OCI-LY7 (cell line): ENCODE results near the gene GOLGA8H. TPM values are rescaled to one million over a fixed set of nuclear protein-coding genes. Genes with fewer than 3 reads are reported as not detected.
"Not testable (repeated sequence)": the region's sequence is repeated elsewhere in the genome, so short reads cannot be mapped to it uniquely, and the experiment has no call there.

Source experiments
- BruUV-seq: library from RNA; stranded (reverse); fragments of 400-500 nt; replicated peaks from 2 replicates; lab custom pipeline; 2021; lab: Mats Ljungman, UMichigan
- CTCF ChIA-PET: fragments of 300-600 bp; sonication (Branson Sonifier 250); formaldehyde crosslinking; loops from one replicate; lab custom pipeline; 2022; ENCODE audit warnings: antibody characterized with exemption; ENCODE audit not compliant: unreplicated experiment; lab: Charles Lee
- POLR2A ChIA-PET: fragments of 300-600 bp; sonication (Branson Sonifier 250); formaldehyde crosslinking; loops from one replicate; lab custom pipeline; 2022; ENCODE audit warnings: antibody characterized with exemption; lab: Charles Lee
- DNase-seq: peaks from one replicate; pipeline ENCODE4 v3.0.0-alpha.2; 2015; ENCODE audit warnings: low spot score
- H2AFZ ChIP-seq: fragments of 200-600 bp; sonication (generic), shearing (Covaris generic); 2 replicates; pipeline ENCODE4 v1.6.1; 2014; ENCODE audit warnings: mild to moderate bottlenecking, antibody characterized with exemption, low read length, moderate library complexity
- H3K27ac ChIP-seq: fragments of 200-600 bp; sonication (generic); 2 replicates; pipeline ENCODE4 v1.5.1; 2014; ENCODE audit warnings: mixed run types, low read depth, mild to moderate bottlenecking, moderate library complexity, low read length, inconsistent platforms; ENCODE audit not compliant: poor library complexity, severe bottlenecking
- H3K36me3 ChIP-seq: fragments of 200-600 bp; sonication (generic); 2 replicates; pipeline ENCODE4 v1.6.1; 2014; ENCODE audit warnings: mild to moderate bottlenecking, antibody characterized with exemption, low read length, moderate library complexity, mixed read lengths; ENCODE audit not compliant: insufficient read depth
- H3K4me1 ChIP-seq: fragments of 200-600 bp; sonication (generic); 2 replicates; pipeline ENCODE4 v1.5.1; 2014; ENCODE audit warnings: mild to moderate bottlenecking, low read length; ENCODE audit not compliant: insufficient read depth, poor library complexity, severe bottlenecking
- H3K4me2 ChIP-seq: fragments of 200-600 bp; sonication (generic); 2 replicates; pipeline ENCODE4 v1.6.1; 2014; ENCODE audit warnings: mild to moderate bottlenecking, low read length
- H3K4me3 ChIP-seq: fragments of 200-600 bp; sonication (generic); 2 replicates; pipeline ENCODE4 v1.5.1; 2014; ENCODE audit warnings: mild to moderate bottlenecking, low read depth, low read length; ENCODE audit not compliant: poor library complexity, severe bottlenecking
- H3K79me2 ChIP-seq: fragments of 200-600 bp; sonication (generic); 2 replicates; pipeline ENCODE4 v1.6.1; 2016; ENCODE audit warnings: low read depth, mild to moderate bottlenecking, low read length, moderate library complexity, mixed read lengths; ENCODE audit not compliant: insufficient read depth
- H3K9me2 ChIP-seq: fragments of 200-600 bp; sonication (generic); 2 replicates; pipeline ENCODE4 v1.6.1; 2016; ENCODE audit warnings: mild to moderate bottlenecking, low read length, mixed read lengths; ENCODE audit not compliant: insufficient read depth
- H3K9me3 ChIP-seq: fragments of 200-600 bp; sonication (generic); 2 replicates; pipeline ENCODE4 v1.6.1; 2014; ENCODE audit warnings: mild to moderate bottlenecking, mixed run types, low read length, mixed read lengths
- H4K20me1 ChIP-seq: fragments of 200-600 bp; sonication (generic); 2 replicates; pipeline ENCODE4 v1.6.1; 2014; ENCODE audit warnings: mild to moderate bottlenecking, antibody characterized with exemption, low read length, moderate library complexity, mixed read lengths; ENCODE audit not compliant: insufficient read depth
- EZH2phosphoT487 ChIP-seq: fragments of 200-600 bp; sonication (generic); IDR thresholded peaks from 2 replicates; pipeline ENCODE4 v1.6.1; 2018; ENCODE audit warnings: low read depth, borderline replicate concordance, mild to moderate bottlenecking, mixed run types, antibody characterized with exemption, low read length, moderate library complexity, mixed read lengths
- intact Hi-C: fragments of 100-400 bp; cut with micrococcal nuclease; formaldehyde crosslinking; loops from one replicate; pipeline ENCODE4 v1.10.0; 2022; ENCODE audit not compliant: unreplicated experiment
- small RNA-seq: library from RNA; depleted of rRNA; stranded (forward); fragments of <200 nt; gene quantifications from one replicate; pipeline ENCODE3, GENCODE V24; 2014
- total RNA-seq, 2 experiments: library from RNA; depleted of rRNA in 1 of 2; stranded (reverse); fragments of >200 nt in 1 of 2; shearing (Covaris generic) in 1 of 2; gene quantifications; 2 replicates each; pipeline ENCODE4 v1.2.3, GENCODE V29; 2014 to 2022
- TF ChIP-seq, protein P1 (sequence below): fragments of 200-600 bp; sonication (generic); conservative IDR thresholded peaks from 2 replicates; pipeline ENCODE4 v1.5.1; 2014; ENCODE audit warnings: mild to moderate bottlenecking, antibody characterized with exemption, low read length, moderate library complexity, mixed read lengths

The GOLGA8H gene
- total RNA-seq, 2 experiments from 2014 or later, result 0.09 to 0.21 TPM

DNA sequence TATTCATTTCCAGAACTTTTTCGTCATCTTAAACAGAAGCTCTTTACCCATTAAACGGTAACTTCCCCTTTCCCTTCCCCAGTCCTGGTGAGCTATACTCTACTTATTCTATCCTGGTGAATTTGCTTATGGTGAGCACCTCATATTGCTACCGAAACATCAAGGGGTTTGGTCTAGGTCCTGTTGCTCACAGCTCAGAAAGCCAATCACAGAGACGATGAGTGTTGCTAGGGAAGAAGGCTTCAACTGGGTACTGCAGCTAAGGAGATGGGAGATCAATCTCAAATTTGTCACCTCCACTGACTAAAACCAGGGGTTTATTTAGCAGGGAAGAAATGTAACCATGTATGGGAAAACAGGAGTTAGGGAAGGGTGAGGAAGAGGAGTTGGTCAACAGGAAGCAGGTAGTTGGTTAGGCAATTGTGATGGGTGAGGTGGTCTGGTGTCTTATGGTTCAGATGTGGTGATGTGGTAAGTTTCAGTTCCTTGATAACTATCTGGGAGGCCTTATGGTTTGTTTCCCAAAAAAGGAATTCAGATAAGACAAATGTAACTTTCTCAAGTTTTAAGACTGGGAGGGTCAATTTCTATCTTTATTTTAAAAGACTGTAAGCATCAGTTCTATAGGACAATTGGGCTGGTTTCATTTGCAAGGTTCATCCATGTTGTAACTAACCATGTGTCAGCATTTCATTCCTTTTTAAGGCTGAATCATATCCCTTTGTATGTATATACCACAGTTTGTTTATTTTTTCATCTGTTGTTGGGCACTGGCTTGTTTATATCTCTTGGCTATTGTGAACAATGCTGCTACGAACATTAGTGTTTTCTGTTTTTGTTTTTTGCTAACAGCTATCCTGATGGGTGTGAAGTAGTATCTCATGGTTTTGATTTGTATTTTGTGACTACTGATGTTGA, 46.4 kb downstream of the GOLGA8H start:
- no peaks in the 10 kb centered on the region for H4K20me1 ChIP-seq
- no peak overlapping the region for H3K27ac ChIP-seq
- TF ChIP-seq, protein P1, sequence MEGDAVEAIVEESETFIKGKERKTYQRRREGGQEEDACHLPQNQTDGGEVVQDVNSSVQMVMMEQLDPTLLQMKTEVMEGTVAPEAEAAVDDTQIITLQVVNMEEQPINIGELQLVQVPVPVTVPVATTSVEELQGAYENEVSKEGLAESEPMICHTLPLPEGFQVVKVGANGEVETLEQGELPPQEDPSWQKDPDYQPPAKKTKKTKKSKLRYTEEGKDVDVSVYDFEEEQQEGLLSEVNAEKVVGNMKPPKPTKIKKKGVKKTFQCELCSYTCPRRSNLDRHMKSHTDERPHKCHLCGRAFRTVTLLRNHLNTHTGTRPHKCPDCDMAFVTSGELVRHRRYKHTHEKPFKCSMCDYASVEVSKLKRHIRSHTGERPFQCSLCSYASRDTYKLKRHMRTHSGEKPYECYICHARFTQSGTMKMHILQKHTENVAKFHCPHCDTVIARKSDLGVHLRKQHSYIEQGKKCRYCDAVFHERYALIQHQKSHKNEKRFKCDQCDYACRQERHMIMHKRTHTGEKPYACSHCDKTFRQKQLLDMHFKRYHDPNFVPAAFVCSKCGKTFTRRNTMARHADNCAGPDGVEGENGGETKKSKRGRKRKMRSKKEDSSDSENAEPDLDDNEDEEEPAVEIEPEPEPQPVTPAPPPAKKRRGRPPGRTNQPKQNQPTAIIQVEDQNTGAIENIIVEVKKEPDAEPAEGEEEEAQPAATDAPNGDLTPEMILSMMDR, result no peak
- TF ChIP-seq EZH2phosphoT487, result no peak
- peaks cover 29% of the 10 kb centered on the region for H3K79me2 ChIP-seq
- H3K4me2 ChIP-seq, result peak overlapping the region; percentile 33
- H3K9me3 ChIP-seq, result no peaks in the 10 kb centered on the region
- ChIA-PET CTCF (no interaction called here), POLR2A (no interaction called here)
- no peak overlapping the region for H2AFZ ChIP-seq
- peaks cover 15% of the 10 kb centered on the region for H3K4me1 ChIP-seq
- no TSS peak for BruUV-seq
- H3K4me3 ChIP-seq, result no peak overlapping the region
- DNase-seq, result peak; percentile 6
- intact Hi-C loops, result no loop called here
- no peaks in the 10 kb centered on the region for H3K9me2 ChIP-seq
- H3K36me3 ChIP-seq, result peaks cover 84% of the 10 kb centered on the region

DNA sequence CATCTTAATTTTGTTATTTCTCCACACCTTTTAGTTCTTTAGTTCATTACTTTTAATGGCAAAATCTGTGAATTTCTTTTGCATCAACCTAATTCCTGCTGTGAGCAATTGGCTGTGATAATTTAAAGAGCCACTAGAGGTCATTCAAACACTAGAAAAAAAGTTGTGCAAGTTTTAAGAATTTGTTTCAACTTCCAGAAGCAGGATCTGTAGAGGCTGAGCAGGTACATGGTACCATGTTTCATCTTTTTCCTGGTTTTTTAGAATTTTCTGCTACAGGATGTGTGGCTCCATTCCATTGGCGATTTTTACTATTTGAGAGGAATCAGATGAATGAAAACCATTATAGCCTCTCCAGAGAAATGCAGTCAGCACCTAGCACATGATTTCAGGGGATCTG, 57.3 kb downstream of the GOLGA8H start:
- intact Hi-C loops, result loop anchor here (10.0 kb wide), 1 partner anchor 84 kb away; no protein-coding TSS in a partner anchor

More for the DNA sequence above, 57.3 kb downstream of the GOLGA8H start:
- POLR2A ChIA-PET, H2AFZ ChIP-seq, H3K27ac ChIP-seq, H3K9me2 ChIP-seq, H4K20me1 ChIP-seq, H3K4me1 ChIP-seq, CTCF ChIA-PET, H3K9me3 ChIP-seq, H3K4me3 ChIP-seq, H3K4me2 ChIP-seq, BruUV-seq: not testable (repeated sequence)
- peaks cover 87% of the 10 kb centered on the region for H3K36me3 ChIP-seq
- peak; percentile 7 for DNase-seq
- peaks cover 52% of the 10 kb centered on the region; the same call in 1 of the 2 replicates for H3K79me2 ChIP-seq
- TF ChIP-seq, protein P1, result peak; percentile 77

Small RNAs within 50 kb of the gene (small RNA-seq; reads per million reads assigned to genes)
- gene RF00096 (0.42 reads per million), gene RN7SL628P (not detected), gene RN7SL796P (not detected)

Other genes with a start within 250 kb of the GOLGA8H start
- 2.1 TPM in 1 of 2 replicates, not detected in the other for gene CHRFAM7A, start 210.5 kb upstream of the GOLGA8H start, total RNA-seq (2014; rRNA removed; shearing (Covaris generic))
- not detected in 2 replicates for gene CHRFAM7A, start 210.5 kb upstream of the GOLGA8H start, total RNA-seq (2022)
- 0.15 TPM in 1 of 2 replicates, not detected in the other for gene GOLGA8R, start 189.8 kb upstream of the GOLGA8H start, total RNA-seq (2014; rRNA removed; shearing (Covaris generic))
- 0.74 and 0.76 TPM in 2 replicates for gene GOLGA8R, start 189.8 kb upstream of the GOLGA8H start, total RNA-seq (2022)
- not detected in 2 replicates for gene GOLGA8Q, start 52.0 kb upstream of the GOLGA8H start, total RNA-seq (2014; rRNA removed; shearing (Covaris generic))
- gene GOLGA8Q, start 52.0 kb upstream of the GOLGA8H start, total RNA-seq (2022), result not detected in 2 replicates